Measurements from ENCODE around the gene EYA2. TPM values are rescaled to one million over a fixed set of nuclear protein-coding genes. Genes with fewer than 3 reads are reported as not detected.
"Not testable (repeated sequence)": the region's sequence is repeated elsewhere in the genome, so short reads cannot be mapped to it uniquely, and the experiment has no call there.

The EYA2 gene
- polyA plus RNA-seq, 3 donors, result 0.49 to 0.83 (median 0.75) TPM

GRCh38 chr20:46951405-46951804 is 56.8 kb downstream of the EYA2 start:
- no peak for DNase-seq (ENCODE audit: low read depth in 3 of 3, low spot score in 2 of 3)

DNA sequence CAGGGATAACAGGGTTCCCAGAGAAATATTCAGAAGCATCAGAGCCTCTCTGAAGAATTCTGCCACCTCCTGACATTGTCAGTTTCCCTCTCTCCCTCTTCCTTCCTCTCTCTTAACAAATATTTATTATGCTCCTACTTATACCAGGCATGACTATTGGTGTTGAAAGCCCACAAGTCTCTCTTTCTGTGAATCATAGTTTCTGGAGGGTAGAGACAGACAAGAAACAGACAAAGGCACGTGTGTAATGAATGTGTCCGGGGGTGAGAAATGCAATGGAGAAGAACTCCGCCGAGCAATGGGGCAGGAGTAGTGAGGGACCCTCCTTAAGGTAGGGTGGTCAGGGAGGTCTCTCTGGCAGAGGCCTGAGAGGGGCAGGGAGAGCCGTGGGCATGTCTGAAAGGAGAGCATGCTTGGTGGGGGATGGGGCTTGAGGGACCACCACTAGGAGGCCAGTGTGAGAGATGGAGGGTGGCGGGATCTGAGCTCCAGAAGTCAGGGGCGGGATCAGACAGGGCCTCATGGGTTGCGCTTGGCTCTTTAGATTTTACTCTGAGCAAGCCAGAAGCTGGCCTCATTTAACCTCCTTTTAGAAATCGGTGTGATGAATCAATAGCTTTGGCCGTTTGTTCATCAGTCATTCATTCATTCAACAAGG is 57.3 kb downstream of the EYA2 start:
- no peak for DNase-seq (ENCODE audit: low read depth in 3 of 3, low spot score in 2 of 3)

- no peak for DNase-seq (ENCODE audit: low read depth in 3 of 3, low spot score in 2 of 3)
These were observed 59.0 kb downstream of the EYA2 start for GRCh38 chr20:46953596-46953995.

DNA sequence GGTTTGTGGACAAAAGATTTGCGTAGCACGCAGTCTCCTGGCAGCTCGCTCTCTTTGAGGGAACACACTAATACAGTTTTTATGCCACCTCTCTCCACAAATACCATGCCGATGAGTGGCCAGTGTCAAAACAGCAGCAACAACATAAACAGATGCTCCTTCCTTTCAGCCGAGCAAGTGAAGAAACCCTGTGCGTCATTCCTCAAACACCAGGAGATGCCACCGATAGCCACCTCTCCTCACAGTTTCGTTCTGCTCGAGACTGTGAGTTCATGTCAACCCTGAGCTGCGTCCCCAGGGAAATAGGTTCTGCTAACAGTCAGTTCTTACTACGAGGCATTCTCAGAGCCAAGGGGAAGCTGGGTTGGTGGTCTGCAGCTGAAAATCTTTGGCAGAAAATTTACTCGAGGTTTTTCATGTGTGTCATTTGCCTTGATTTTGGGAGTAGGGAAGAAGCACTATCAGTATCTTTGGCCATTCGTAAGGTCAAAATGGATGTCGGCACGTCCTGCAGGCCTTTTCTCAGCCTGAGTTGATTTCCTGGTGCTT is 59.9 kb downstream of the EYA2 start:
- no peak for DNase-seq (ENCODE audit: low read depth in 3 of 3, low spot score in 2 of 3)

GRCh38 chr20:46955601-46956556 is 61.2 kb downstream of the EYA2 start:
- DNase-seq (ENCODE audit: low read depth in 3 of 3, low spot score in 2 of 3), result no peak

- DNase-seq (ENCODE audit: low read depth in 3 of 3, low spot score in 2 of 3), result no peak
These were observed 64.5 kb downstream of the EYA2 start for GRCh38 chr20:46959081-46959692.

DNA sequence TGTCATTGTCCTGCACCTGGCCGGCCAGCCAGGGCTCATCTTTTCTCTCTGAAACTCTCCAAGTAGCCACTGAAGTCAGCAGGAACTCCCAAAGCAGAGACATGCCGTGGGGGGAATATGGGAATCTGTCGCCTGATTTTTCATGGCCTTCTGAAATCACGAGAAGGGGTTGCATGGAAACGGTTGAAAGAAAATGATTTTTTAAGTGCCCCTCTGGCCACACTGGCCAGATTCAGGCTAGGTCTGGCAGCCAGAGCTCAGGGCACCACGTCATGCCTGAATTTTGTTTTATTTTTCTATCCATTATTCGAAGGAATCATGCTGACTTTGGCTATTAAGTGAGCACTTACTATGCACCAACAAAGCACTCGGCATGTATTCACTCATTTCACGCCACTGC is 65.2 kb downstream of the EYA2 start:
- no peak for DNase-seq (ENCODE audit: low read depth in 3 of 3, low spot score in 2 of 3)

GRCh38 chr20:46960536-46960935 is 65.9 kb downstream of the EYA2 start:
- DNase-seq (ENCODE audit: low read depth in 3 of 3, low spot score in 2 of 3), result no peak

- not testable (repeated sequence) for DNase-seq (ENCODE audit: low read depth in 3 of 3, low spot score in 2 of 3)
These were observed 67.3 kb downstream of the EYA2 start for GRCh38 chr20:46961968-46962367.

DNA sequence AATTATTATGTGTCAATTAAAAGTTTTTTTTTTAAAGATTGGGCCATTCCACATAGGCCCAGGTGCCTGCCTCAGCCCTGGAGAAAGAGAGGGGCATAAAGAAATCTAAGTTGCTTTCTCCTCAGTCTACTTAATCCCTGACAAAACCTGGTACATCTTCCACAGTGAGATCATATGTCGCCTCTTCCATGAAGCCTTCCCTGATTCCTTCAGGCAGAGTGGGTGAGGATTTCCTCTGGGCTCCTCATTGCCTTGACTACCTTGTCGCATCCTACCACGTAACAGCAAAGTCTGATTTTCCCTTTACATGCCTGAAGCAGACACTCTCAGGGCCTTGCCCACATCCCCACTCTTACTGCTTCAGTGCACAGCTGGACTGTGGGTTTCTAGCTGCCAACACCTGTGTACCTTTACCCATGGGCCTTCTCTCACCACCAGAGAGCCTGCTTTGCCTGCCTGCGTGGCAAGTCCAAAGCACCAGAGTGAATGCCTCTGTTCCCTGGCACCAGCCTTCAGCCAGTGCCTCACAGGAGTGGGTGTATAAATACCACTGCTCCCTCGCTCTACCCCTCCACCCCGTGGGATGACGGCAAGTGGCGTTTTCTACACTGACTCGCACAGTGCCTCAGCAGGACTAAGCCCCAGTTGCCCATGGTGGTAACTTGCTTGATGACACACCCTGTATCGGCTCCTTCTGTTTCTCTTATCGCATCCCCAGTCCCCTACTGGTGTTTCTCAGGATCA is 68.0 kb downstream of the EYA2 start:
- DNase-seq (ENCODE audit: low read depth in 3 of 3, low spot score in 2 of 3), result no peak

- DNase-seq (ENCODE audit: low read depth in 3 of 3, low spot score in 2 of 3), result no peak
These were observed 68.5 kb downstream of the EYA2 start for GRCh38 chr20:46963196-46963529.

- DNase-seq (ENCODE audit: low read depth in 3 of 3, low spot score in 2 of 3), result no peak
These were observed 69.3 kb downstream of the EYA2 start for GRCh38 chr20:46963758-46964617.

DNA sequence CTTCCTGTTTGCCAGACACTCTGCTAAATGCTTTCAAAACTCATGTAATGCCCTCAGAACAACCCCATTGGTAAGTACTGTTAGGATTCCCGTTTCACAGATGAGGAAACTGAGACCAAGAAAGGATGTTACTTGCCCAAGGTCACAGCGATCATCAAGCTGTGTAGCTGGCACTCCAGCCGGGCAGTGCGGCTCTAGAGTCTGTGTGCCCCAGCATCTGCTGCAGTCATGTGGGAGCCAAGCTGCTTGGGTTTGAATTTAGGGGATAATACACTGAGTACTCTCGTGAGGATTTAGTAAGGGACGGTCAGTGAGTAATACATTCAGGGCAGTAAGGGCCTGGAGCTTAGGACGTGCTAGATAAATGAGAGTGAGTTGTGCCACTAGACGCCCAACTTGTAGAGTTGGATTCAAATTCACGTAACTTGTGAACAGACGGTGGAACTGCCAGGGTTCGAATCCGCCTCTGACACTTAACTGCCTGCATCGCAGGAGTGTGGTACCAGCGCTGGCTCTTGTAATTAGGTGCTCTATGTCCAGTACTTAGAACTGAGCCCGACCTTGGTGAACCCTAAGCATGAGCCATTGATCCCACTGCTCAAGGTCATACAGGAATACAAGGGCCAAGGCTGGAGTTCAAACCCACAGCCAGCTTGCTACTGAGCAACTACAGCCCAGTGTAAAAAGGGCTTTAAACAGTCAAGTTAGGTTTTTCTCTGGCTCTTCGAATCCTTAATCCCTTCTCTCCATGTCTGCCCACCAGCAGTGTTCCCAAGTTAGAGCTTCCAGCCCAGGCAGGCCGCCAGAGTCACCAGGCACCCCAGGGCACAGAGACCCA is 70.2 kb downstream of the EYA2 start:
- no peak for DNase-seq (ENCODE audit: low read depth in 3 of 3, low spot score in 2 of 3)

- no peak for DNase-seq (ENCODE audit: low read depth in 3 of 3, low spot score in 2 of 3)
These were observed 70.8 kb downstream of the EYA2 start for GRCh38 chr20:46965477-46965876.

GRCh38 chr20:46967646-46968045 is 73.0 kb downstream of the EYA2 start:
- DNase-seq (ENCODE audit: low read depth in 3 of 3, low spot score in 2 of 3), result no peak

DNA sequence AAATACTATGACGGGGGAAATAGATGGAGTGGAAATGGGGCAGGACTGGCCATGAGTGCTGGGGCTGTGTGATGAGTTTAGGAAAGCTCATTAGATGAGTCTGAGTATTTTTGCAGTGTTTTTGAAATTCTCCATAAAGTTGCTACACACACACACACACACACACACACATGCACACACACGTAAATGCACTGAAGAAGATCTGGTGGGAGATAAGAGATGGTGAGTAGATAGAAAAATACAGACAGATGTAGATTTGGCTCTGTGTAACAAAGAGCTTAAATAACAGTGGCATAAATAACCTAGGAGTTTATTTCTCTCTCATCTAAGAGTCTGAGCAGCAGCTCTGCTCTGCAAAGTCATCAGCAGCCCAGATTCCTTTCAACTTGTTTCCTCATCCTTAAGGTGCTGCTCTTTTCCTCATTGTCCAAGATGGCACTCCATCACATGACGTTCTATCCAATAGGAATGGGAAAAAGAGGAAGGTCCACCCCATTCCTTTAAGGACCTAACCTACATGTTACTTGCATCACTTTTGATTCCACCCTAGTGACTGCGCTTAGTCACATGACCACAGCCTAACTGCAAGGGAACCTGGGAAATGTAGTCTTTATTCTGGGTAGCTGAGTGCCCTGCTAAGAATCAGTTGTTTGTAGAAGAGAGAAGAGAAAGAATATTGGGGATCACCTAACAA is 76.4 kb downstream of the EYA2 start:
- DNase-seq (ENCODE audit: low read depth in 3 of 3, low spot score in 2 of 3), result no peak

DNA sequence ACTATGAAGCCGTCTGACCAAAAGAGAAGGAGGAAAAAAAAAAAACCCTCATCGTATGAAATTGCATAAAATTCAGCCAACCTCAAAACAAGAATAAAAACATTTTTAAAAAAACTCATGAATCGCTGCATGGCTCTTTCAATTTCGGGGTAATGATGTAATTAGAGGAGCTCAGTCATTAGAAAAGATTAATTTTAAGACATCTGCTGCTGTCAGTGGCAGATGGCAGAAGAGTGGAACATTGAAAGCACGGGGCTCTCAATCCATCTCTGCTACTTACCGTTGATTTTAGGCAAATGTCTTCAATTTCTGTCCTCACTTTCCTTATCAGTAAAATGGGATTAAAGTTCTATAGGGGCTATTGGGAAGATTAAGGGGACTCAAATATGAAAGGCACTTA is 79.1 kb downstream of the EYA2 start:
- DNase-seq (ENCODE audit: low read depth in 3 of 3, low spot score in 2 of 3), result no peak
